ENCODE measurements around the gene ANO2.
"Not testable (repeated sequence)": the region's sequence is repeated elsewhere in the genome, so short reads cannot be mapped to it uniquely, and the experiment has no call there.

Gene ANO2

DNA sequence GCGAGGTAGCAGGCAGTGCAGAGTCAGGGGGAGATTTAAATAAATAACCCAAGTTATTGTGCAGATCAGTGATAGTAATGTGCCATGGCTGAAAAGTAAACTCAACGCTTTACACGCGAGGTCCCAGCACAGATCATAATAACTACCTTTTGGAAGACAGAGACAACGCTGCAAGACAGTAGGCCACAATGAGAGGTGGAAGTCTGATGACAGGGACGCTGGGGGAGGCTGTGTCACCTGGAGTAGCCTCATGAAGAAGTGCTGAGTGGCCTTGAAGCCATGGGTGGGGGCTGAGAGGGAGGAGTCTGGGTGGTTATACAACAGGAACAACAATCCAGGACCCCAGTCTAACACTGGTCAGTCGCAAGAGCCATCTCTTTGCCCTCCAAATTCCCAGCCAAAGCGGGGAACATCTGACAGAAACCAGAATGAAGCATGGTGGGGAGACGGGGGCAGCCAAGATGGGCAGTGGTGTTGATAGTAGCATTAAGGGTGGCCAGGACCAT lies 28.2 kb downstream of the ANO2 start:
- no peak for DNase-seq

DNA sequence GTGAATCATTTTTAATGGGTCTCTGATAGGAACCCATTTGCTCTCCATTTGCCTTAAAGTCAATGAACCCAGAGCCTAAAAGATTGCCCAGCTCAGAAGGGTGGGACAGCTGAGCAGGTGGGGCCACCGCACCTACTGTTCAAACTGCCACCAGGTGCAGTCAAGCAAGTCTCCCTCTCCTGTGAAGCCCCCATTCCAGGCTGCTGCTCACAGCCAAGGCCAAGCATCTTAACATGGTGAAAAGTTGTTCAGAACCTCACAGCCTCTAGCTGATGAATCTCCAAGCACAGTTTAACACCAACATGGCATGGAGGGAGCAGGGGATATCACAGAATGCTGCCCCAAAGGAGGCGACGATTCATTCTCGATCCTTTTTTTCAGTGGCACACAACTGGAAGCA lies 29.5 kb downstream of the ANO2 start:
- no peak for DNase-seq

DNA sequence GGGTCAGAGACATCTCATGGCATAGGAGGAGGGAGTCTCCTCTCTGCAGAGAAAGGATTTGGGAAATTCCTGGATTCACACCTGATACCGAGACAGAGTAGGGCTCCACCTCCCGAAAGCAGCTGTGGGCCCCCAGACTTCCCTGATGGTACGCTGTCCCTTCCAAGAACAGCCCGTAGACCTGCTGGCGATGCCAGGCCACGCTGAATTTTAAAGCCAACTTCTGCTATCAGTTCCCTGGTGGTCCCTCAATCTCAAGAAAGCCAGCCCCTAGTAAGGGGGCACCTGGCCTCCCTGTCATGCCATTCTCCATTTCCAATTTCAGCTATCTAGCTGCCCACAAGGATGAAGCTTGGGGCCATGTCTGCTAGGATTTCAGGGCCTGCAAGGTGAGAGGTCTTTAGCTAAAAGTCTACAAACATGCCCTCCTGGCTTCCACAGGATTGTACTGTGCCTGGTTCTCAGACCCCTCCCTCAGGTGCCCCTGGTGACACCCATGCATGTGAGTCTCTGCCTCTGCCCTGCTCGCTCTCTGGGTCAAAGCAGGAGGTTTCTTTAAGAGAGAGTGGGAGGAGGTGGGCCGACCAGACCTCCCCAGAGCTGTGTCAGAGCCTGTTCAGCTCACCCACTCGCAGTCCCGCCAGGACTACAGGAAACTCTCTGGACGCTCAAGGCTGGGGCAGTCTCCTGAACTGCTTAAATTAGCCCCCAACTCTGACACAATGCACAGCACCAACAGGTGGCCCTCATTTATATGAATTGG lies 30.5 kb downstream of the ANO2 start:
- DNase-seq: no peak

DNA sequence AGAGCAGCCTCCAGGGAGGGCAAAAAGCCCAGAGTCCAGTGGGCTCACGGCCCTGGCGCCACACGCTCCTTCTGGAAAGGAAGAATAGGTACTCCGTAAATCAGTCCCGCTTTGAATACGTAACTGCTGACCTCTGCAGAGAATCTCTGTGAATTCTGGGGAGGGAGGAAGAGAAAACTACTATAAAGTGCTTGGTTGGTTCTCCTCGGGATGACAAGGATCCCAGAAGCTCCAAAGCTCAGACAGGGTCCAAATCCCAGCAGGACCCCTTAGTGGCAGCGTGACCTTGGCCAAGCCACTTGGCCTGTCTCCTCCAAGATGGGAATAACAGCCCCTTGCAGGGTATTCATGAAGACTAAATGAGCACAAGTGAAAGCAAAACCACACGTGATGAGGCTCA lies 31.7 kb downstream of the ANO2 start:
- no peak for DNase-seq

DNA sequence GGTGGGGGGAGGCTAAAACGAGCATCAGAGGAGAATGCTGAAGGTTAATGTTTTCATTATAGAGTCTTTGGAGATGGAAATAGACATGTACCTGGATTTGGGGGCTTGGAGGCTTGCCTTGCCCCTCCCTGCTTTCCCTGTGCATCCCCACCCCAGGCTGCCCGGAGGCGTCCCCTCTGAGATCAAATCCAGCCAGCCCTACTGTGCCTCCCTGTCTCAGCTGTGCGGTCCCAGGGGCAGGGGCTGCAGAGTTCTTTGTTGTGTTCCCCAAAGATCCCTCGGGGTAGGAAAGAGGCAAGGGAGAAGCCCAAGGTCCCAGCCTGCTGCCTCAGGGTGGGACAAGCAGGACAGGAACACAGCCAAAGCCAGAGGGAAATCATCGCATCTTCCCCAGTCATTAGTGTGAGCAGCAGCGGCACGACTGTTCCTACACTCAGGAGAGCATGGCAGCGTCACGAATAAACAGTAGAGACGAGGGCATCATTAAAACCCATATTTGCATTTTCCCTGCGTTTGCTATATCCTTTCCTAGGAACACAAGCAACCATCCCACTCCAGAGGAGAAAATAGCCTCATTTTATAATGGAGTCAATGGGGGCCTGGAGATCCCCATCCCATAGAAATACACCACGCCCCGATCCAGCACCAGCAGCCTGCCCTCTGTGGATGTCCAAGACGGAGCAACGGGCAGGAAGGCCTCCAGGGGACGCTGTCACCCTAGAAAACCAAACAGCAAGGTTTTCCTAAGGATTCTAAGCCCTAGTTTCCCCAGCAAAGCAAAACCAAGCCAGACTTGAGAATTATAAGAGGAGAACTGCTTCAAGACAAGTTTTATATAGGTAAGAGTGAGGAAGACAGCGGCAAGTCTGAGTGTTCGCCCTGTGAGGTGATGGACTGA lies 32.4 kb downstream of the ANO2 start:
- DNase-seq: no peak

DNA sequence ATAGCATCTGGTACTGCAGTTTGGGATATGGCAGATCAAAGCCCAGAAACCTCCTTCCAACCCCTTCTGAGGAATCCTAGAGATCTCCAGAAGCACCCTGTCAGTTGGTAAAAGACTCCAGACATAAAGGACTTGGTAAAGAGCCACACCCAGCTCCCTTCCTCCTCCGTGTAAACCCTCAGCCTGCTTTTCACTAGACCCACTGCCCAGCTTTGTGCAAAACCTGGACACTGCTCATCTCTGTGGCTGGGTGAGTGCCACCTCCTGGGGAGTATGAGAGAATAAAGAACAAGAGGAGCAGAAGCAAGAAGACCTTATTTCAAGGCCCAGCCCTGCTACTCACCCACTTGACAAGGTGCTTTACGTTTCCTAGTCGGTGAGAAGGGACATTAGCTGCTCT lies 33.0 kb downstream of the ANO2 start:
- no peak for DNase-seq

DNA sequence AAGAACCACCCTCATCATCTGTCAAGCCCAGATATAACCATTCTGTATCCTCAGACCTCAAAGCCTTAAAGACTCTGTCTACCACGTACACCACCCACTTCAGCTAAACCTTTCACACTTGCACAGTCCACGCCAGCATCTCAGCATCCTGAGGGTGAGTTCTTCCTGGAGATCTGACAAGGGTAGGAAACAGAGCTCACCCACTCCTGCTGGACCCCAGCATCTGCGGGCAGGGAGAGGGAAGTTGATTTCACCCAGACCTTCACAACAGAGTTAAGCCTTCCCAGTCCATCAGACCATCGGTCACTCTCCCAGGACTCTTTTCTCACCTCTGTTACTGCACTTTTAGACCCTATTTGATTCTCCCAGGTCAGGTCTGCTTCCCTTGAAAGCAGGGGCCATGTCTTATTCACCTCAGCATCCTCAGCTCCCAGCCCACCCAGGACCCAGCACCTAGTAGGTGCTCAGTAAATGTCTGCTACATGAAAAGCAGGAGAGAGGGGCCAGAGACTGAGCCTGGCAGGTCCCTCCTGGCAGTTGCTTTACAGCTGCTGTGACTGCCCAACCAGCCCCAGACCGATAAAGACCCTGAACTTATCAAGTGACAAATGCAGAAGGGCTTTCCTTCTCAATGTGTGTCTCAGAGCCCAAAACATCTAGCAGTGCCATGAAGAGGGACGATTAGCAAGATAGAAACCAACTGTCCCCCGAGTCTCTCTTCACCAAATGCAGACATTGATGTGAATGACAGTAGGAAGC lies 34.1 kb downstream of the ANO2 start:
- no peak for DNase-seq

DNA sequence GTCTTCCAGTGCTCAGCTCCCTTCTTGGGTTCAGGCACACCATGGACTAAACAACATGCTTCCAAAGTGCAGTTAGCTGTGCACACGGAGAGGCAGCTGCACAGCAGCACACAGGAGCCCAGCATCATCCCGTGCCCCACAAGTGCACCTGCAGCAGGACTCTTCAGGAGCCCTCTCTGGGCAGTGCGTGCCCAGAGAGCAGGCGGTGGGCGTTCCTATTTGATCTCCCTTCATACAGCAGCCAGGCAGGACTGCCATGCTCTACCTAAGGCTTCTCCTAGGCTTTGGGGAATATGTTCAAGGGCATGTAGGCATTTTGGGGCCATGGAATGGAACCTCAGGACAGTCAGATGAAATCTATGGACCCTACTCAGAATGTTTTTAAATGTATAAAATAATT lies 35.5 kb downstream of the ANO2 start:
- no peak for DNase-seq

DNA sequence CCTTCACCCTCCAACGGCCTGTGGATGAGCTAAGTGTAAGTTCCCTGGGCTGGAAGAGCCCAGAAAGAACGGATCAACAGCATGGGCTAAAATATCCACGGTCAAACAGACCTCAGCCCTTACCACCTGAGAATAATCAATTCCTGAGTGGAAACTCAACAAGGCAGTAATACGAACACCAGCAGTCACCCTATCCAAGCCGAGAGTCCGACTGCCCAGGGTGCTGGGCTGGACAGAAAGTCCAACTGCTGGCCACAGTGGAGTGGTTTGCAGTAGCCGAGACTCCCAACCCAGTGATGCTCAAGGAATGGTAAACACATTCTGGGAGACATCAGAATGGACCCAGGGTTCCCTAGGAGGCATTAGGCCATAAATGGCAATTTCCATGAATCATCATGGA lies 36.8 kb downstream of the ANO2 start:
- no peak for DNase-seq

DNA sequence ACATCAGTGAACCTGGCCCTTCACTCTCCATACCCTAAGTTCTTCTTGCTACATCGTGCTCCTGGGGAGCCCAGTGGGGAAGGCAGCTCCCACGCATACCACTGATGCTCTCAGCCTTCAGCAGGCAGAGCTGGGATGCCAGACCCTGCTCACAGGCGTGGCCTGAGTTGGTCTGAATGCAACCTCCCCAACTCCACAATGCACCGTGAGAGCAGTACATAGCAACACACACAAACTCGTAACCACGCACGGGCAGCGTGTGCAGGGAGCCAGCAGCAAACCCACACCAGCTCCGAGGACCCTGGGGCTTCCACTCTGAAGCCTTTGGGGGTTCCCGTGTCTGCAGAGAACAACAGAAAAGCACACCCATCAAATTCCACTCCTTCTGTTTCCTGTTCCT lies 37.3 kb downstream of the ANO2 start:
- no peak for DNase-seq

DNA sequence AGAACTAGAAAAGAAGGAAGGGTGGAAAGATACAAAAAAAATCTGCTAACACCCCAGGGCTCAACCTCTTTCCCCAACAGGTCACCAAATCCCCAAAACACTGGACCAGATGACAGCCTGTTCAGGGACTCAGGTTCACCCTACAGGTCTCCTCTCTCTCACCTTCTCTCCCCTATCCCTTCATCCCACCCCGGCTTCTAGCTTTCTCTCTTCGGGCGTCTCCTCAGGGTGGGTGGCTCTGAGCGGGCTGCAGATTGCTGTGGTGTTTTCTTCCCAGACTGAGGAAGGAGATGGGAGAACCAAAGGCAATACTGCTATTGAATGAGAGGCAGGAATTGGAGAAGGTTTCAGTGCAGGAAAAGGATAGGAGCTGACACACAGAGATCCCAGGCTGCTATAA lies 39.3 kb downstream of the ANO2 start:
- DNase-seq: no peak

DNA sequence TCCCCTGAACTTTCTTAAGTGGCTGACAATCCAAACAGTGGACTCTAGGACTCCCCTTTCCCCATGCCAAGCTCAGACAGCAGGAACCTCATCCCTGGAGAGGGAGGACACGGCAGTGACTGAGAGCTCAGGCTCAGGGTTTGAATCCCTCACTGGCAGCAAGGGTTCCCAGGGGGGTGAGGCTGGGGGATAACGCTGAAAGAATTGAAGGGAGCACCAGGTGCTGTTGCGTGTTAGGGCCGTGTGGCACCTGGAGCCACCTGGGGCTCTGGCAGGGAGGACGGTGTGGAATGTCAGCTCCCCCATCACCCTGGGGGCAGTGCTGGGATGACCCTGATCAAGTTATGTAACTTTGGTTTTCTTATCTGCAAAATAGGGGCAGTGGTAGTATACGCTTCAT lies 40.1 kb downstream of the ANO2 start:
- no peak for DNase-seq

DNA sequence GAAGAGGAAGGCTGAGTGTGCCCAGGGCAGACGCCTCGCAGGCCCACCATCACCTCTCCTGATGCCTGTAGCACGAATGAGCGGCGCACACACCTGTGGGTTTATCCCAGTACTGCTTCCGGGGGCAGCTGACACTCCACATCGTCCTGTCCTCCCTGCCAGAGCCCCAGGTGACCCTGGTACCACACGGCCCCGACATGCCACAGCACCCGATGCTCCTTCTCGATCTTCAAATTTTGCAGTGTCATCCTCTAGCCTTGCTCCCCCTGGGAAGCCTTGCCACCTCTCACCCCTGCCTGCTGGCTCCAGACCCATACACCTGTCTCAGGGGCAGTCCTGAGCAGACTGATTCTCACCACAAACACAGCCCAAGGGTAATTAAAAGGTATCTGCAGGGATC lies 40.6 kb downstream of the ANO2 start:
- DNase-seq: no peak

DNA sequence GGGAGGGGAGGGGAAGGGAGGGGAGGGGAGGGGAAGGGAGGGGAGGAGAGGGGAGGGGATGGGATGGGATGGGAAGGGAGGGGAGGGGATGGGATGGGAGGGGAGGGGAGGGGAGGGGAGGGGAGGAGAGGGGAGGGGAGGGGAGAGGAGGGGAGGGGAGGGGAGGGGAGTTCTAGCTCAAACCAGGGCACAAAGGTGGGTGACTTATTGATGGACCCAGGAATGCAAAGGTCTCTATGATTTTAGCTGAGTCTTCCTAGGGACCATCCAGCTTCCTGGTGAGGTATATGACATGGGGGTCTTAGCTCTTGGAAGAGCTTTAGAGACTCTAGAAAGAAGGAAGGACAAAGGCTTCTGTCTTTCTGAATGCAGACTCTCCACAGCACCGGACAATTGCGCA lies 42.3 kb downstream of the ANO2 start:
- DNase-seq: no peak

DNA sequence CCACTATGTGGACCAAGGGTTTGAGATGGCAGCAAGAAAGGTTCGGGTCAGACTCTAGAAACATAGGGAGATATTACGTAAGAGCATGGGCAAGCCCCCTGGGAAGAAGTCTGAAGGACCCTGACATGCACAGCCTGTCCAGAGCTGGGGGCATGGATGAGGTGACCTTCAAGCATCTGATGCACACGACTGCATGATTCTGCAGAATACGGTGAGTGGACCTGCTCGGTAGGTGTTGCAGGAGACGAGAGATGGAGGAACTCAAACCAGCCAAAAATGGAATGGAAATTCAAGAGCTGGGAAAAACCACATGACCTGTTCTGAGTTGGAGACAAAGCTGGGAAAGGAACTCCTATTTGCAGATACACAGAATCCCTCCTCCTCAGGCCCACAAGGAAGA lies 43.6 kb downstream of the ANO2 start:
- DNase-seq: no peak

DNA sequence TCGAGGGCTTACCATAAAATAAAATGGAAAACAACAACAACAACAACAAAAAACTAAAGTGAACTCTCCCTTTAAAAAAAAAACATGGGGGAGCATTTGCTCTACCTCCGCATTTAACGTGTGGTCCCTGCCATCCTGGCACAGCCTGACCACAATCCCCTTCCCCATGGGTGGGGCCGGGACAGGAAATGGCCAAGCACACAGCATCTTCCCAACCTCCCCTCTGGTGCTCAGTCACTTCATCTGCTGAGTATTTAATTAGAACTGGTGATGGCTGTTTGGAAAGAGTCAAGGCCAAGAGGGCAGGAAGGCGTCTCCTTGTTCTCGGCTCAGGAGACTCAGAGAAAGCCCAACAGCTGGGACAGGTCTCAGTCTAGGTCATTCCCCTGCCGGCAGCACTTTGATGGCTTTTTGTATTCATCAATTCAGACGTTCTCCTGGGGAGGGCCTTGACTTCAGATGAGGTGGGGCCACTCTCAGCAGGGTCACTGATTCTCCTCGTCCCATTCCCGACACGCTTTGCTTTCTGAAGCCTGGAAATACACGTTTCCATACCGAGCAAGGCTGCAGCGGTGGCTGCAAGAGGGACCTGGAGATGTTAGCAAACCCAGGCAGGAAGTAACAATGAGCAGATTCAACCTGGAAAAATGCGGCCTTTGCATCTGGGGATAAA lies 44.4 kb downstream of the ANO2 start:
- DNase-seq: no peak

DNA sequence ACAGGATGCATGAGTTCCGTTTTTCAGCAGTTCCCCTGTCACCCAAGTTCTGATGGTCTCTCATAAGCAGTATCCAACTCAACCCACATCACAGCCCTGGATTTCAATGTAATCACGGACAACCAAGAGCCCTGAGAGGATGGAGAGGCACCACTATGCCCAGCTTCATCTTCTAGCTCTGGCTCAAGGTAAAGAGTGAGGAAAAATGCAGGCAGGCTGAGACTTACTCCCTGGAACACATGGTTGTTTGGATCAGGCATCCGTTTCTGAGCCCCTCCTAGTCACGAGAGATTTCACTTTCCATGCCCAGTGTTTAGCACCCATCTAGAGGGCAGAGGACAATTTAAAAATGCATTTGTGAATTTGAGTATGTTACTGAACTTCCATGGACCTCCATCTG lies 45.0 kb downstream of the ANO2 start:
- no peak for DNase-seq

DNA sequence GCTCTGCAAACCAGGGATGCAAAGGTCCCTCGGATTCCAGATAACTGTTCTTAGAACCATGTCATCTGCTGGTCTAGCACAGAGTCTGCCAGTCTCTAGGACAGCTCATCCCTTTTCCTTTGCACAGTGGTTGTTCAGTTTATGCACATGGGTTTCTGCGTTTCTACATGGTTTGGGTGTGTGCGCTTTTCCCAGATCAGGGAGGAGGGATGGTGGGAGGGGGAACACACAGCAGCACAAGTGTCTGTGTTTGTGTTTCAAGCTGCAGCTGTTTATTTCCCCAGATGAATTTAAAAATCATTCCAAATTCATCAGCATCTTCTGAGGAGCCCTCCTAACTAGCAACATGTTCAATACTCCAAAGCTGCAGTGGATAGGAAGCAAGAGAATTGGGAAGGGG lies 45.4 kb downstream of the ANO2 start:
- DNase-seq: no peak

DNA sequence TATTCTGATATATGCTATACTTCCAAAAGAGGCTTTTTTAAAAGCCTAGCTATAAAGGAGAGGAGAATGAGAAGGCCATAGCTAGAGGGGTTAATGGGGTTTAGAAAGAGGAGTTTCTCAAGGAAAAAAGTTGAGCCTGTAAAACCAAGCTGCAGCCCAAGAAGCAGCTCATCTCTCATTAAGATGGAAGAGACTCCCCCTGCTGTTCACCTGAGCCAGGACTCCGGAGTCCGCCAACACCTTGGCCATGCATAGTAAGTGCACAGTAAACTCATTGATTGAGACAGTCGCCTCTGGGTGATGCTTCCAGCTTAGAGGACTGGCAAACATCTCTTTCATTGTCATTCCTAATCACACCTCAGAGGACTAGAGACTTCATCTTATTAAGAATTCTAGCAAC lies 46.2 kb downstream of the ANO2 start:
- DNase-seq: no peak

DNA sequence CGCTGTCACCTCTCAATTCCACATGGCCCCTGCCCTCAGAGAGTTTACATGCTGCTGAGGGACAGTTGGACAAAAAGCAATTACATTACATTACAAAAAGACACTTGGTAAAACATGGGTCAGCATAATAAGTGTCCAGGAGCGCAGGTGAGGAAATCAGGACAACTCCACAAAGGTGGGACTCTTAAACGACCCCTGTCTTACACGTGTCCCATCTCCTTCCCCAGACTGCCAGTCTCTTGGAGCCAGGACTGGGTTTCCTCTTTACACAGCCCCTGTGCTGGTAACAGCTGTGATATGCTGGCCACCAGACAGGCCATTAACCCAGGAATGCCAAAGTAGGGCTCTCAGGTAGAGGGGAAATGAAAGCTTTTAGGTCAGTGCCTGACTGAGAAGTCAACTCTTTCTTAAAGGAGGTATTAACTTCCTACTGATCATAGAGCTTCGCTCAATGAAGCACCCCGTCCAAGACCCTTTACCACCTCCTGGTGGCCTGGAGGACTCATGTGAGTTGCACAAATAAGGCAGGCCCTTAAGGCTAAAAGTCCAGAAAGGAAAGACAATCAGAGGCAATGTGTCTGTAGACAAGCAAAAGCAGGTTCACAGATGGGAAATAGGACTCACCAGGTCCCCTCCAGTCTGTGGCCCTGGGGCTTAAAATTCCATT lies 55.5 kb downstream of the ANO2 start:
- no peak for DNase-seq

DNA sequence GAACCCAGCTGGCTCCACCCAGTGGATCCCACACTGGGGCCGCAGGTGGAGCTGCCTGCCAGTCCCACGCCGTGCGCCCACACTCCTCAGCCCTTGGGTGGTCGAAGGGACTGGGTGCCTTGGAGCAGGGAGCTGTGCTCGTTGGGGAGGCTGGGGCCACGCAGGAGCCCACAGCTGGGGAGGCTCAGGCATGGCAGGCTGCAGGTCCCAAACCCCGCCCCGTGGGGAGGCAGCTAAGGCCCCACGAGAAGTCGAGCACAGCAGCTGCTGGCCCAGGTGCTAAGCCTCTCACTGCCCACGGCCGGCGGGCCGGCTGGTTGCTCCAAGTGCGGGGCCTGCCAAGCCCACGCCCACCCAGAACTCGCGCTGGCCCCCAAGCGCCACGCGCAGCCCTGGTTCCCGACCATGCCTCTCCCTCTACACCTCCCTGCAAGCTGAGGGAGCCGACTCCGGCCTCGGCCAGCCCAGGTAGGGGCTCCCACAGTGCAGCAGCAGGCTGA lies 56.2 kb downstream of the ANO2 start:
- no peak for DNase-seq

DNA sequence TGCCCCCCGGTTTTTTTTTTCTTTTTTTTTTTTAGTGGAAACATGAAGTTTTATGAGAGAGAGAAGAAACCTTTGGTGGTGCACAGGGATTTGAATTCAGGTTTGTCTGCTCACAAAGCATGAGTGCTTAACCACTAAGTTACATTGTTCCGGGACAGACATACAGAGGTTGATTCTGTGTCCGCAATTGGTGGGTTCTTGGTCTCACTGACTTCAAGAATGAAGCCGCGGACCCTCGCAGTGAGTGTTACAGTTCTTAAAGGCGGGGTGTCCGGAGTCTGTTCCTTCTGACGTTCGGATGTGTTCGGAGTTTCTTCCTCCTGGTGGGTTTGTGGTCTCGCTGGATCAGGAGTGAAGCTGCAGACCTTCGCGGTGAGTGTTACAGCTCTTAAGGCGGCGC lies 57.2 kb downstream of the ANO2 start:
- DNase-seq: not testable (repeated sequence)
